ENCODE results near the gene ROS1. TPM values are rescaled to one million over a fixed set of nuclear protein-coding genes. Genes with fewer than 3 reads are reported as not detected.
A peak's percentile ranks its signal among the peaks of the same experiment; 100 is the strongest.

ROS1 gene
- total RNA-seq, 6 experiments from 2014 or later: 0.05 to 0.14 (median 0.07) TPM

GRCh38 chr6:117266257-117267053, 159.3 kb downstream of the ROS1 start:
- DNase-seq: no peak
- no peaks in the 10 kb centered on the region for H3K36me3 Mint-ChIP-seq (ENCODE audit: low read depth)
- TF ChIP-seq, protein P1, sequence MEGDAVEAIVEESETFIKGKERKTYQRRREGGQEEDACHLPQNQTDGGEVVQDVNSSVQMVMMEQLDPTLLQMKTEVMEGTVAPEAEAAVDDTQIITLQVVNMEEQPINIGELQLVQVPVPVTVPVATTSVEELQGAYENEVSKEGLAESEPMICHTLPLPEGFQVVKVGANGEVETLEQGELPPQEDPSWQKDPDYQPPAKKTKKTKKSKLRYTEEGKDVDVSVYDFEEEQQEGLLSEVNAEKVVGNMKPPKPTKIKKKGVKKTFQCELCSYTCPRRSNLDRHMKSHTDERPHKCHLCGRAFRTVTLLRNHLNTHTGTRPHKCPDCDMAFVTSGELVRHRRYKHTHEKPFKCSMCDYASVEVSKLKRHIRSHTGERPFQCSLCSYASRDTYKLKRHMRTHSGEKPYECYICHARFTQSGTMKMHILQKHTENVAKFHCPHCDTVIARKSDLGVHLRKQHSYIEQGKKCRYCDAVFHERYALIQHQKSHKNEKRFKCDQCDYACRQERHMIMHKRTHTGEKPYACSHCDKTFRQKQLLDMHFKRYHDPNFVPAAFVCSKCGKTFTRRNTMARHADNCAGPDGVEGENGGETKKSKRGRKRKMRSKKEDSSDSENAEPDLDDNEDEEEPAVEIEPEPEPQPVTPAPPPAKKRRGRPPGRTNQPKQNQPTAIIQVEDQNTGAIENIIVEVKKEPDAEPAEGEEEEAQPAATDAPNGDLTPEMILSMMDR (IDR thresholded peaks at IDR 0.05): no peak
- peaks cover 9% of the 10 kb centered on the region for H3K4me1 Mint-ChIP-seq (ENCODE audit: low read depth)
- H3K9me3 Mint-ChIP-seq: no peaks in the 10 kb centered on the region
- no peak overlapping the region for H3K27ac Mint-ChIP-seq
- H3K27me3 Mint-ChIP-seq (ENCODE audit: insufficient read depth): peaks cover 65% of the 10 kb centered on the region
- peak overlapping the region; percentile 87; the same call in 1 of the 2 replicates for H3K4me3 Mint-ChIP-seq

DNA sequence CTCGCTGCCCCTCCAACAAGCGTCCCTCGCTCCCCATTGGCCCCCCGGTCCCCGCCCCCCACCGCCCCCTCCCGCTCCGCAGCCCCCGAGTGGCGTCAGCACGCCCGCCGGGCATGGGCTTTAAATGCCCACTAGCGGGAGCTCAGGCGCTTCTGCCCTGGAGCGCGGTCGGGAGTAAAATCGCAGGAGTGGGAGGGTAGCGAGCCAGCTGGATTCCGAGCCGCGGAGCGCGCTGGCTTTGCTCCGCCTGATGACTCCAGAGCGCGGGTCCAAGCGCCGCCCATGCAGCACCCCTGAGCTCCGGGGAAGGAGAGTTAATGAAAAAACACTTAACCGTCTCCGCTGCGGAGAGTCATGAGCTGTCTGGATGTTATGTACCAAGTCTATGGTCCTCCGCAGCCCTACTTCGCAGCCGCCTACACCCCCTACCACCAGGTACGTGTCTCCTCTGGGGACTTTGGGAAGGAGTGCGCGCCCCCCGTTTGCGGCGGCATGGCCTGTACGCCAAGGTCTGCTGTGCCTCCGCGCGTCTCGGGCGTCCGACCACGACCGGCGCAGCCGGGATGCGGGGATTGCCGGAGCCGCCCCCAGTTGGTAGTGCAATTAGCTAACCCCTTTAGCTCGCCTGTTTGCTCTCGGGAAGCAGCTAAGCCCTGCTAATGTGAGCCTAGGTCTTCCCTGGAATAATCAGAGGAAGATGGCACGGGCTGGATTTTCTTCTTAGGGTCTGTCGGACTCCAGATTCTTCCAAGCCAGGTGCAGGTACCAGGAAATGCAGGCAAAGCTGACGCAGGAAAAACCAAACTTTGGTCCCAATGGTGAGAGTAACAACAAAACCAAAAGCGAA, 160.1 kb downstream of the ROS1 start, which contains the start of gene VGLL2:
TSS of gene VGLL2 (plus strand) at position 149 of the 847 bp plus-strand sequence. CDS start at position 355, 206 bp downstream.
- TF ChIP-seq, protein P1 (IDR thresholded peaks at IDR 0.05): no peak
- Mint-ChIP-seq H3K27me3 (ENCODE audit: insufficient read depth) (peaks cover 65% of the 10 kb centered on the region), H3K4me1 (ENCODE audit: low read depth) (peaks cover 9% of the 10 kb centered on the region), H3K4me3 (peak within 1 kb of the TSS; percentile 87), H3K36me3 (ENCODE audit: low read depth) (no peaks in the 10 kb centered on the region), H3K9me3 (no peaks in the 10 kb centered on the region), H3K27ac (no peak within 1 kb of the TSS)
- DNase-seq: no peak

- no peaks in the 10 kb centered on the region for H3K9me3 Mint-ChIP-seq
- peaks cover 62% of the 10 kb centered on the region for H3K27me3 Mint-ChIP-seq (ENCODE audit: insufficient read depth)
- no peak for DNase-seq
- H3K4me1 Mint-ChIP-seq (ENCODE audit: low read depth): peaks cover 9% of the 10 kb centered on the region
- no peak overlapping the region for H3K27ac Mint-ChIP-seq
- H3K4me3 Mint-ChIP-seq: peak overlapping the region; percentile 87
- TF ChIP-seq, protein P1 (IDR thresholded peaks at IDR 0.05): no peak
- no peaks in the 10 kb centered on the region for H3K36me3 Mint-ChIP-seq (ENCODE audit: low read depth)
Measured at GRCh38 chr6:117264692-117265409, 160.9 kb downstream of the ROS1 start.

DNA sequence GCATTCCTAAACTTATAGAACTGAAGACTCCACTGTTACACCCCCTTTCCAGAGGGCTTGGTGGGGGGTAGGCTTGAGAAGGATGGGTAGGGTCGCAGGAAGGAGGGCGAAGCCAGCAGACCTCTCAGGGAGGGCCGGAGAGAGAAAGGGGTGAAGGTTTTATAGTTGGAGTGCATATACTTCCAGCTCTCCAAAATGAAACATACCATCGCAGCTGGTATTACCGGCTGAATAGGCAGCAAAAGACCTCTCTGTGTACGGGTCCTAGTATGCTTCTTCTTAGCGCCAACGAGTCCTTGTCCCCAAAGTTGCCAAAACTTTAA, 161.4 kb downstream of the ROS1 start:
- TF ChIP-seq, protein P1 (IDR thresholded peaks at IDR 0.05): no peak
- DNase-seq: no peak
- Mint-ChIP-seq H3K36me3 (ENCODE audit: low read depth) (no peaks in the 10 kb centered on the region), H3K4me3 (peak overlapping the region; percentile 87), H3K27ac (no peak overlapping the region), H3K4me1 (ENCODE audit: low read depth) (peaks cover 9% of the 10 kb centered on the region), H3K9me3 (no peaks in the 10 kb centered on the region), H3K27me3 (ENCODE audit: insufficient read depth) (peaks cover 57% of the 10 kb centered on the region)

DNA sequence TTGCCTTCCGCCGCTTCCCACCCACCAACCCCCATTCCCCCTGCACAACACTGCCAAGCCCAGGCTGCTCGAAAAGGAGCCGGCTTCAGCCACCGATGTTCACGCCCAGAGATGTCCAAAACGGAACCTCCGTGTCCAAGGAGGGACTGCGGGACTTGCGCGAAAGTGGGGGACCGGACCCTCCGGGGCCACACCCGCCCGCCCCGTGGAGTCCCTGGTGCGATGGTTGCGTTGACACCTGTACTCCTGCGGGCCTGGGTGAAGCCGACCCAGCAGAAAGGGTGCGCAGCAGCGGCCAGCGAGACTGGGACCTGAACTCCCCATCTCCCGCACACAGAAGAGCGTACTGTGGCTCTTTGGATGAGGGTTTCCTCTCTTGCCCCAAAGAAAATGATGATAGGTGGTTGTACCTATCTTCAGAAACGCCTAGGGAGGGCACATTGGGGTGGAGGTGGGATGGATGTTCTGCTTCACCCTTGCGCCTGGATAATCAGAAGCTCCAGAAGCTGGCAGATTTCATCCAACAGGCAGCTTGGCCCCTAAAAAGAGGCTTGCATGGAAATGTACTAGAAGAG, 162.3 kb downstream of the ROS1 start:
- TF ChIP-seq, protein P1 (IDR thresholded peaks at IDR 0.05): no peak

More for the DNA sequence above, 162.3 kb downstream of the ROS1 start:
- no peaks in the 10 kb centered on the region for H3K9me3 Mint-ChIP-seq
- H3K4me1 Mint-ChIP-seq (ENCODE audit: low read depth): peaks cover 9% of the 10 kb centered on the region
- H3K36me3 Mint-ChIP-seq (ENCODE audit: low read depth): no peaks in the 10 kb centered on the region
- DNase-seq: no peak
- peaks cover 50% of the 10 kb centered on the region for H3K27me3 Mint-ChIP-seq (ENCODE audit: insufficient read depth)
- no peak overlapping the region for H3K4me3 Mint-ChIP-seq
- no peak overlapping the region for H3K27ac Mint-ChIP-seq

All from HFFc6 (cell line).